GM18519 (cell line): ENCODE data around the gene MVK.

Experiments
- ATAC-seq: cut with Tn5 transposase; IDR thresholded peaks from one replicate; pipeline ENCODE4 v1.9.1; 2021; ENCODE audit warnings: mild to moderate bottlenecking, moderate library complexity; ENCODE audit not compliant: unreplicated experiment, low FRiP score

The MVK gene

DNA sequence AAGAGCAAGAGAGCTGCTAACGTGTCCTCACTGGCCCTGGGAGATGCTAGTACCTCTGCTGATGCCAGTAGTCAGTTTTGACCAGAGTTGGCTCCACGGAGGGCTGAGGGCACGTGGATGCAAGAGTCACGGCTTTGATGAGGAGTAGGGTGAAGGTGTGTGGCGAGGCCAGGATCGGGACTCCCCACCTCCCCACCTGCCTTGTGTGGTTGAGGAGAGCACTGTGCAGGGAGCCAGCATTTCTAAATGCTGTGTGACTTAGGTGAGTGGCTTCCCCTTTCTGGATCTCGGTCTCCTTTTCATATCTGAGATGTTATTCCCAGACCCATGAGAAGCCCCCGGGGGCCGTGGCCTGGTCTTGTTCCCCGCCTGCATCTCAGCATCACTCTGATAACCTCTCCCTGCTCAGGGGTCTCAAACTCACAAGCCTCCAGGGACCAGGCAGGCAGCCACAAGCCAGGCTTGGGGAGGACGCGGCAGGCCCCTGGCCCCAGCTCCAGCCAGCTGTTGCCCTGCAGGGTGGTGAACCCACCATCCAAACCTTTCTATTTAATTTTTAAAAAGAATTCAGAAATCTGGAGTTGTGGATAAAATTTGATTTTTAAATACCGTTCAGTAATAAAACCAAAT lies 32.1 kb downstream of the MVK start:
- ATAC-seq, result no peak

GRCh38 chr12:109606320-109607028 lies 32.9 kb downstream of the MVK start:
- no peak for ATAC-seq

DNA sequence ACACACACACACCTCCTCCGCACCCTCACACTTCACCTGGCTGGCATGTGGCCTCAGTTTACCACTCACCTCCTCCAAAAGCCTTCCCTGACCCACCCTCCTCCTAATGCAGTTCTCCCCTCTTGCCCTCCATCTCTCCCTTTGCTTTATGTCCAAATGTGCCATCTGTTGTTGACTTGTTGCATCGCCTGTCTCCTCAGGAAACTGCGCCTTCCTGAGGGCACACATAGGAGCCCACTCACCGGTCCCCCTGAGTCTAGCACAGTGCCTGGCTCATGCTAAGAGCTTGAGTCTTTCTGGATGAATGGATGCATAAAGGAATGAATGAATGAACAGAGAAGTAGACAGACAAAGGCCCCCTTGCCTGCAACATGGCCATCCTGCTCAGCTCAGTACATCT lies 34.0 kb downstream of the MVK start:
- ATAC-seq, result no peak

GRCh38 chr12:109608270-109608669 lies 34.7 kb downstream of the MVK start:
- ATAC-seq, result no peak

- no peak for ATAC-seq
These were observed 35.2 kb downstream of the MVK start for GRCh38 chr12:109608793-109609192.

GRCh38 chr12:109609342-109609741 lies 35.7 kb downstream of the MVK start:
- ATAC-seq, result no peak

DNA sequence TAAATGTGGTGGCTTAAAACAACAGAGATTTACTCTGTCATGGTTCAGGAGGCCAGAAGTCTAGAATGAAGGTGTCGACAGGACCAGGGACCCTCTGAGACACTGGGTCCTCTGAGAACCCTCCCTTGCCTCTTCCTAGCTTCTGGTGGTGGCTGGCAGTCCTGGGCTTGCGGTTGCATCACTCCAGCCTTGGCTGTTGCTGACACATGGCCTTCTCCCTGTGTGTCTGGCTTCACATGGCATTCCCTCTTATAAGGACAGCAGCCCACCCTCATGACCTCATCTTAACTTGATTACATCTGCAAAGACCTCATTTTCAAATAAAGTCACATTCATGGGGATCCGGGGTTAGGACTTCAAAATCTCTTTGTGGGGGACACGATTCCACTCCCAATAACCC lies 36.9 kb downstream of the MVK start:
- no peak for ATAC-seq

DNA sequence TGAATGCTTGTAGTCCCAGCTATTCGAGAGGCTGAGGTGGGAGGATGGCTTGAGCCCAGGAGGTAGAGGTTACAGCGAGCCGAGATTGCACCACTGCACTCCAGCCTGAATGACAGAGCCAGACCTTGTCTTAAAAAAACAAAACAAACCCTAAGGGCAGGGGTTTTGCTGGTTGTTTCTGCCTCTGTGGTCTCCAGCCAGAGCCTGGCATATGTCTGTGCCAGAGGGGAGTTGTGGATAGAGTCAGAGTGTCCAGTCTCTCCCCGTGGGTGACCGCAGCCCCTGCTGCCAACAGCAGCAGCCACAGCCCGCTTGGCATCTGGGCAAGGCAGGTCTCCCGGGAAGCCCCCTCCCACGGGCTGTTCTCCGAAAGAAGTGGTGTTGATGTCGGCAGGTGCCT lies 37.6 kb downstream of the MVK start:
- ATAC-seq, result no peak

- no peak for ATAC-seq
These were observed 38.4 kb downstream of the MVK start for GRCh38 chr12:109612003-109612402.

DNA sequence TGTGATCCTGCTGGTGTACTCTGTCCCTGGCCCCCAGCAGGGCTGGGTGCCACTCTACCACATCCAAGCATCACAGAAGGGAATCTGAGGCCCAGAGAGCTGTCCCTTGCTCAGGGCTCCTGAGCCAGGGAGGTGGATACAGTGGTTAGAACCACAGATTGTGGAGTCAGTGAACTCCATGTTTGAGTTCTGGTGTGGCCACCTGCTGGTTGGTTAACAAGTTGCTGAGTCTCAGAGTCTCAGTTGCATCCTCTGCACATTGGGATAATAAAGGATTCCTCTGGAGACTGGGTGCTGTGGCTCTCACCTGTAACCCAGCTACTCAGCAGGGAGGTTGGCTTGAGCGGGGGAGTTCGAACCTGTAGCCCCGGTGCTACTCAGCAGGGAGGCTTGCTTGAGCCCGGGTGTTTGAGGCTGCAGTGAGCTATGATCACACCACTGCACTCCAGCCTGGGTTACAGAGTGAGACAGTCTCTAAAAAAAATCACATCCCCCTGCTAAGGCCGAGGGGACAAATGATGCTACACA lies 39.4 kb downstream of the MVK start:
- no peak for ATAC-seq

- no peak for ATAC-seq
These were observed 40.3 kb downstream of the MVK start for GRCh38 chr12:109613649-109614455.

DNA sequence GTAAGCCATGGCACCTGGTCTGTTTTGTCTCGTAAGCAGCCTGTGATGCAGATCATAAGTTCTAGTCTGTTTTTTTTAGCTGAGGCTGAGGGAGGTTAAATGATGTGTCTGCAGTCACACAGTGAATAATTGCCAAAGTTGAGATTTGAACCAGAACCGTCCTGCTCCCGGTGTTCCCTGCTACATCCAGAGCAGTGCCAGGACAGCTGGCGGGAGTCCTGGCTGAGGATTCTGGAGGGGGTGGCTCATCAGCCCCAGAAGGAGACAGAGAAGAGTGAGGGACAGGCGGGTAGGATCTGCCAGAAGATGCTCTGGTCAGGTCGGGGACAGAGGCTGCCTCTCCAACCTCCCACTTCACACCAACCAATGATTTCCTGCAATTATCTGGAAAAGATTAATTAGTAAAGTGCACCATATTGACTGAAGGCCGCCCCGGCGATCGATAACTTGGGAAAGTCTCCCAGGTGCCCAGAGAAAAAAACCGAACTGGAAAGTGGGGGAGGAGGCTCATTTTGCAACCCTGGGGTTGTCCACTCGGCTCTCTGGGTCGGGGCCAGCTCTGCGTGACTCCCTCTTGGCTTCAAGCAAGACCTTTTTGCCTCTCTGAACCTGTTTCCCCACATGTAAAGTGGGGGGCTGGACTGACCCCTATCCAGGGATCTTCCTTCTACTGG lies 42.1 kb downstream of the MVK start:
- ATAC-seq, result no peak

DNA sequence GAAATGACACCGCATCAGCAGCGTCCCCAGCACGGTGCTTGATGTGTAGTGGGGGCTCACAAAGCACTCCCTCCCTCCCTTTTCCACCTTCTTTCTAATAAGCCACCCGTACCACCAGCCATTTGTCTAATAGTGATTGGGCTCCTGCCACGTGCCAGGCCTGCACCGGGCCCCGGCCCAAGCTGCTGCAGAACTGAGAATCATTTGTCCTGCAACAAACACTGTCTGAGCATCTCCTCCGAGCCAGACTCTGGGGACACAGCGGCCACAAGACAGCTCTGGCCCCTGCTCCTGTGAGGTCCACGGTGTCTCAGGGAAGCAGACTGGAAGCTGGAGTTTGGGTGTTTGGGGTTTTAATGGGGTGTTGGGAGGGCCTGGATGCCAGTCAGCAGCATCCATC lies 43.9 kb downstream of the MVK start:
- no peak for ATAC-seq

- ATAC-seq, result no peak
These were observed 44.5 kb downstream of the MVK start for GRCh38 chr12:109618082-109618481.

DNA sequence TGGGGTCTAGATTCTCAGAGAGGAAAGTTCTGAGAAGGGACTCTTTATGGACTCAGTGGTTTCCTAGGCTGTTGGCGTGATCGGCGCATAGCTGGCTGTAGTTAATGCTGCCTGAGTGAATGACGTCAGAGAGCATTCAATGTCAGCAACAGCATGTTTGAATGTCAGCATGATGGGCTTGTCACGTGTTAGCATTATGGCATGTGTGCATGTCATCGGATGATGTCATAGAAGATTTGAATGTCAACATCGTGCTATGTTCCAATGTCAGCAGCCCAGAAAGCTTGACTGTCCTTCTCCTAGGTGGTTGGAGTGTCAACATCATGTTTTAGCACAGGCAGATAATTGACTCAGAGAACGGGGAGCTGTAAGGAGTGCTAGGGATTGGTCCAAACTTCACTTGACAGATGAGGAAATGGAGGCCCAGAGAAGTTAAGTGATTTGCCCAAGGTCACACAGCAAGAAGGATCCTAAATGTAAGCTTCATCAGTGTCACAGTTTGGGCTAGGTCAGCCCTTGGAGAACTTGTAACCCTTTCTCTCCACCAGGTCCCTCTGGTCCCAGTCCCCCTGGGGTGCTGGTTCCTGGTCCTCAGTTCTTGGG lies 45.5 kb downstream of the MVK start:
- no peak for ATAC-seq

- no peak for ATAC-seq
These were observed 47.7 kb downstream of the MVK start for GRCh38 chr12:109621211-109621694.

DNA sequence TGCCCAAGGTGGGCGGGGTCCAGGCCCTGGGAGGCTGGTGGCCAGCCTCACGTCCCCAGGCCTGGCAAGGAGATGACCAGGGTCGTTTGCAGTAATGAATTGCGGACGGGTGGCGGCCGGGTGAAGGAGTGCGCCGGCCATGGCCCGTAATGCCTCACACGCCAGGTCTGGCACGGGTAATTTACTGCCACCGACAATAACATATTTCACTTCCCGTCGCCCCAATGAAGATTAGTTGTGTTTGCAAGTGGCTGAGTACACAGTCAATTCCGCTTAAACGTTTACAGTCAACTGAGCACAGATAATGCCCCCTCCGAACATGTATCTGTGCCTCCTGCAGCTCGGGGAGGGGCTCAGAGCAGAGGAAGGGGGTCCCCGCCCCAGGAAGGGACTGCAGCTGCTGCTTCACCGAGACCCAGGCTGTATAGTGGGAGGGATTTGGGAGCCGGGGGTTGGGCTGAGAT lies 48.3 kb downstream of the MVK start:
- no peak for ATAC-seq

GRCh38 chr12:109624467-109624866 lies 50.9 kb downstream of the MVK start:
- no peak for ATAC-seq

- ATAC-seq, result no peak
These were observed 51.6 kb downstream of the MVK start for GRCh38 chr12:109625131-109625559.

GRCh38 chr12:109625749-109626377 lies 52.3 kb downstream of the MVK start:
- no peak for ATAC-seq
